KOPT-K1 (cell line): ENCODE data around the gene ARHGEF4.

Experiments
- H3K27ac ChIP-seq: fragments of 200-600 bp; sonication (generic); 2 replicates; pipeline ENCODE4 v1.5.1; 2016; ENCODE audit warnings: antibody characterized with exemption, mild to moderate bottlenecking, low read depth, low read length; ENCODE audit not compliant: poor library complexity, severe bottlenecking
- H3K36me3 ChIP-seq: fragments of 200-600 bp; sonication (generic); 2 replicates; pipeline ENCODE4 v1.5.1; 2017; ENCODE audit warnings: antibody characterized with exemption, mild to moderate bottlenecking, low read length, moderate library complexity; ENCODE audit not compliant: insufficient read depth
- H3K9me3 ChIP-seq: fragments of 200-600 bp; sonication (generic); 2 replicates; pipeline ENCODE4 v1.5.1; 2017; ENCODE audit warnings: antibody characterized with exemption, low read length, mild to moderate bottlenecking; ENCODE audit not compliant: insufficient read depth, poor library complexity, severe bottlenecking

The ARHGEF4 gene

GRCh38 chr2:130873700-130874346 lies 37.1 kb downstream of the ARHGEF4 start:
- Histone ChIP-seq H3K9me3 (no peaks in the 10 kb centered on the region), H3K27ac (no peak overlapping the region), H3K36me3 (no peaks in the 10 kb centered on the region)

GRCh38 chr2:130874512-130874911 lies 37.8 kb downstream of the ARHGEF4 start:
- no peaks in the 10 kb centered on the region for H3K36me3 ChIP-seq
- no peak overlapping the region for H3K27ac ChIP-seq
- H3K9me3 ChIP-seq = no peaks in the 10 kb centered on the region

GRCh38 chr2:130875935-130876334 lies 39.2 kb downstream of the ARHGEF4 start:
- Histone ChIP-seq H3K27ac (no peak overlapping the region), H3K36me3 (no peaks in the 10 kb centered on the region), H3K9me3 (no peaks in the 10 kb centered on the region)

- no peaks in the 10 kb centered on the region for H3K36me3 ChIP-seq
- H3K27ac ChIP-seq = no peak overlapping the region
These were observed 40.5 kb downstream of the ARHGEF4 start for GRCh38 chr2:130877258-130877657.

GRCh38 chr2:130878316-130878715 lies 41.6 kb downstream of the ARHGEF4 start:
- no peak overlapping the region for H3K27ac ChIP-seq
- no peaks in the 10 kb centered on the region for H3K36me3 ChIP-seq
- H3K9me3 ChIP-seq = no peaks in the 10 kb centered on the region

More at GRCh38 chr2:130877258-130877657, 40.5 kb downstream of the ARHGEF4 start:
- H3K9me3 ChIP-seq = no peaks in the 10 kb centered on the region

GRCh38 chr2:130878933-130879332 lies 42.2 kb downstream of the ARHGEF4 start:
- H3K9me3 ChIP-seq = no peaks in the 10 kb centered on the region
- no peak overlapping the region for H3K27ac ChIP-seq
- no peaks in the 10 kb centered on the region for H3K36me3 ChIP-seq

- H3K9me3 ChIP-seq = no peaks in the 10 kb centered on the region
- no peak overlapping the region for H3K27ac ChIP-seq
- no peaks in the 10 kb centered on the region for H3K36me3 ChIP-seq
These were observed 45.5 kb downstream of the ARHGEF4 start for GRCh38 chr2:130882111-130882690.

GRCh38 chr2:130882991-130883390 lies 46.3 kb downstream of the ARHGEF4 start:
- Histone ChIP-seq H3K27ac (no peak overlapping the region), H3K36me3 (no peaks in the 10 kb centered on the region), H3K9me3 (no peaks in the 10 kb centered on the region)

GRCh38 chr2:130883496-130883895 lies 46.8 kb downstream of the ARHGEF4 start:
- Histone ChIP-seq H3K27ac (no peak overlapping the region), H3K9me3 (no peaks in the 10 kb centered on the region), H3K36me3 (no peaks in the 10 kb centered on the region)

GRCh38 chr2:130884013-130884412 lies 47.3 kb downstream of the ARHGEF4 start:
- H3K36me3 ChIP-seq = no peaks in the 10 kb centered on the region
- no peaks in the 10 kb centered on the region for H3K9me3 ChIP-seq
- no peak overlapping the region for H3K27ac ChIP-seq

- Histone ChIP-seq H3K27ac (no peak overlapping the region), H3K36me3 (no peaks in the 10 kb centered on the region), H3K9me3 (no peaks in the 10 kb centered on the region)
These were observed 47.8 kb downstream of the ARHGEF4 start for GRCh38 chr2:130884503-130884902.

GRCh38 chr2:130887643-130888042 lies 50.9 kb downstream of the ARHGEF4 start:
- no peak overlapping the region for H3K27ac ChIP-seq
- H3K36me3 ChIP-seq = no peaks in the 10 kb centered on the region
- no peaks in the 10 kb centered on the region for H3K9me3 ChIP-seq

- H3K9me3 ChIP-seq = no peaks in the 10 kb centered on the region
- no peak overlapping the region for H3K27ac ChIP-seq
- H3K36me3 ChIP-seq = no peaks in the 10 kb centered on the region
These were observed 54.4 kb downstream of the ARHGEF4 start for GRCh38 chr2:130890941-130891669.

GRCh38 chr2:130891966-130892365 lies 55.3 kb downstream of the ARHGEF4 start:
- Histone ChIP-seq H3K9me3 (no peaks in the 10 kb centered on the region), H3K36me3 (no peaks in the 10 kb centered on the region), H3K27ac (no peak overlapping the region)

GRCh38 chr2:130892793-130893785 lies 56.4 kb downstream of the ARHGEF4 start:
- H3K9me3 ChIP-seq = no peaks in the 10 kb centered on the region
- no peaks in the 10 kb centered on the region for H3K36me3 ChIP-seq
- no peak overlapping the region for H3K27ac ChIP-seq
